Measurements from ENCODE around the gene AHCY.
"Not testable (repeated sequence)": the region's sequence is repeated elsewhere in the genome, so short reads cannot be mapped to it uniquely, and the experiment has no call there.

AHCY gene

DNA sequence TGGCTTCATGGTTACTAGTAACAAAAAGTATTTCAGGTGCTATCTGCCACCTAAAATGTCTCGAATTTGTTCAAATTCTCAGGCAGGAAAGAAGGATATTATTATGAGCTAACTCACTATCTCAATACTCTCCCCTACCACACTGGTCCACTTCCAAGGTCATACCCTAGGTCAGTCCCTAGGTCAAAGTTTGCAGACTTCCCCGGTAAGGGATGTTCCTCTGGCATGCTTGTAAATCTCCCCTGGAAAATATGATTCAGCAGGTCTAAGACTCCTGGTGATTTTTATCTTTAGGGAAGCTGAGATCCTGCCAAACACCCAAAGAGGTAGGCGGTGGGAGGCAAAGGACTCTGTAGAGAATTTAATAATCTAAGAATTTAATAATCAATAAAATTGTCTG lies 6.7 kb downstream of the AHCY start:
- DNase-seq (ENCODE audit: low spot score) = peak; percentile 54

DNA sequence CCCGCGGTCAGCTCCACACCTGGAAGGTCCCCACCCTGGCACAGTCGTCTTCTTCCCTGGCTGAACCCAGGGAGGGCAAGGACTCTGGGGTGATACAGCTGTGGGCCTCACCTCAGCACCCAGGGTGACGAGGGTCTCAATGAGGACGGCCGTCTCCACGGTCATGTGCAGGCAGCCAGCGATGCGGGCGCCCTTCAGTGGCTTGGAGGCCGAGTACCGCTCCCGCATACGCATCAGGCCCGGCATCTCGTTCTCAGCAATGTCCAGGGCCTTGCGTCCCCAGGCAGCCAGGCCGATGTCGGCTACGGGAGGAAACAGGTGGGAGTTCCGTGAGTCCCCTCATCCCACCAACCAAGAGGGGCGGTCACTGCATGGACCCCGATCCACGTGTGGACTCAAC lies 7.9 kb downstream of the AHCY start:
- DNase-seq (ENCODE audit: low spot score) = peak; percentile 15

DNA sequence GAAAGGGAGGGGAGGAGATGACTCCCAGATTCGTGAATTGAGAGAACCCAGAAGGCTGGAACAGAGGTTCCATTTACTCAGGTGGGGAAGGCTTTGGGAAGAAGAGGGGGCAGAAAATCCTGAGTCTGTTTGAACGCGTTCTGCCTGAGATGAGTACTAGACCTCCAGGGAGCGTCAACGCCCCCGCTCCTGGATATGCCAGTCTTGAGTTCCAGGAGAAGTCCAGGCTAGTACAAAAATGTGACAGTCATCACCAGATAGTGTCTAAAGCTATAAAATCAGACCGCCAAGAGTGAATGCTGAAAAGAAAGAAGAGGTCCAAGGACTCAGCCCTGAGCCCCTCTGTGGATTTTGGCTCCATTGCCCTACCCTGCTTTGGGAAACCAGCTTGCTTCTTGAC lies 8.6 kb downstream of the AHCY start:
- peak; percentile 8 for DNase-seq (ENCODE audit: low spot score)

DNA sequence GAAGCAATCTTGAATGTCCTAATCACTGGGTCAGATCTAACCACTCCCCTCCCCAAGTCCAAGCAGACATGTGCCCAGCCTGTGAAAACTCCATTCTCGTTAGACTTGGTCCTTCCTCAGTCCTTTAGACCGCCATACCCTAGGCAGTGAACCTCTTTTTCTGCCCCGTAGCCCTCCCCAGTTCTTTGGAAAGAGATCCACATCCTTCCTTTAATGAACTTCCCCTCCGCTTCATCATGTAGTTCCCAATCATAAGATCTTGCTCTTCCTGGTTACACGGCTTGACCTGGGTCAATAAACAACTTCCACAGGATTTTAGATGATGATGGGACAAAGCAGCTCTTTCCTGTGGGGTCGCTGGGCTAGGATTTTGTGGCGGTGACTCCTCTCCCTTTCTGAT lies 9.6 kb downstream of the AHCY start:
- peak; percentile 8 for DNase-seq (ENCODE audit: low spot score)

DNA sequence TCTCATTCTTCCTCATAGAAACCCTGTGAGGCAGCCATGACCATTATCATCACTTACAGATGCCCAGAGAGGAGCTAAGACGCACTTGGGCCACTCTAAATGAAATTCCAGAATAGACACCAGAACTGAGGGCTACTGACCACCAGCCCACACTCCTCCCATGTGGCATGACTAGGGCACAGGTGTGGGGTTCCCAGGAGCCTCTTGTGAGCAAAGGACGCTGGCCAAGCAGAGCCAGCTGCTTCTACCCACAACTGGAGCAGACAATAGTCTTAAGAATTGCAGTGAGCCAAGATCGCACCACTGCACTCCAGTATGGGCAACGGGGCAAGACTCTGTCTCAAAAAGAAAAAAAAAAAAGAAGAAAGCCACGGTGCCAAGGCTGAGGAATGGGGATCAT lies 10.0 kb downstream of the AHCY start:
- DNase-seq (ENCODE audit: low spot score) = peak; percentile 6

DNA sequence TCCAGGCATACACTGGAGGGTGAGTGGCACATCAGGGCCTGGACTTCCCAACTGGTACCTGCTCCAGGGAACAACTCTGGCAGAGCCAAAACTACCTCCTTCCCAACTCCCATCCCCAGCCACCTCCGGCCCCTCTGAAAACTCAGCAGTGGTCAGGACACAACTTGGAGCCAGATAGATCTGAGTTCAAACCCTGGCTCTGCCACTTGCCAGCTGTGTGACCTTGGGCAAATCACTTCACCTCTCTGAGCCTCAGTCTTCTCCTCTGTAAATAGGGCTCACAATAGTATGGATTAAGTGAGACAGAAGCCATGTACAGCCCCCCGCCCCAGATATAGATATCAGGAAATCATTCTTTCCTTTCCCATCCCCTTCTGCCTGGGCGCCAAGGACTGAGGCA lies 10.7 kb downstream of the AHCY start:
- no peak for DNase-seq (ENCODE audit: low spot score)

DNA sequence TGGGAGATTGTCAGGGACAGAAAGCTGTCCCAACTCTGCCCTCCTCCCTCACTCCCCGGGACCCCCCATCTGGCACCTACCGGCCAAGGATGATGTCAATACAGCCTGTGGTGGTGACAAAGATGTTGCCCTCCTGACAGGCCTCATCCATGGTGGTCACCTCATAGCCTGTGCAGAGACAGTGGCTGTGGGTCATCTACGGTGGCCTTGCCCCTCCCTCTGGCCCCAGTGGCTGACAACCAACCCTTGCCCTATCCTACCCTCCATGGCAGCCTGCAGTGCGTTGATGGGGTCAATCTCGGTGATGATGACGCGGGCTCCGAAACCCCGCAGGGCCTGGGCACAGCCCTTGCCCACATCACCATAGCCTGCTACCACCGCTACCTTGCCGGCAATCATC lies 12.7 kb downstream of the AHCY start:
- DNase-seq (ENCODE audit: low spot score) = no peak

DNA sequence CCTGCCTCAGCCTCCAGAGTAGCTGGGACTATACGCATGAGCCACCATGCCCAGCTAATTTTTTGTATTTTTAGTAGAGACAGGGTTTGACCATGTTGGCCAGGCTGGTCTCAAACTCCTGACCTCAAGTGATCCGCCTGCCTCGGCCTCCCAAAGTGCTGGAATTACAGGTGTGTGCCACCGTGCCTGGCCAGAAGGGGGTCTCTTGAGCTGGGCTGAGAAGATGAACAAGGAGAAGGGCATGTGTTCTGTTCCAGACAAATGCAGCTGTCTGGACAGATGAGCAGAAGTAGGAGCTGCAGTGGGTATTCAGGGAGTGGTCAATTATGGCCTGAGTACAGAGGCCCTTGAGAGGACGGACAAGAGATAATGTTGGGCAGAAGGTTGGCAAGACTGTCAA lies 15.7 kb downstream of the AHCY start:
- DNase-seq (ENCODE audit: low spot score) = not testable (repeated sequence)

DNA sequence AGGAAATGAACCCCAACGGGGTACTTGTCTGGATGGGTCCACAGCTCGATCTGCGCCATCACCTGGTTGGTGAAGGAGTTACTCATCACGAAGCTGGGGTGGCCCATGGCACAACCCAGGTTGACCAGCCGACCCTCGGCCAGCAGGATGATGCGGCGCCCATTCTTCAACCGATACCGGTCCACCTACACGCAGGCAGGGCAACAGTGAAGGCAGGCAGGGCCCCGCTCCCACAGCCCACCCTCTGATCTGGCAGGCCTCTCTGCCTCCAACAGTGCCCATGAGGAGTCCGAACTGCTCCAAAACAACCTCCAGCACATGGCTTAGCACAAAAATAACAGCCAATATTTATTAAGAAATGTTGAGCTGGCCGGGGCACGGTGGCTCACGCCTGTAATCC lies 17.7 kb downstream of the AHCY start:
- DNase-seq (ENCODE audit: low spot score) = no peak

DNA sequence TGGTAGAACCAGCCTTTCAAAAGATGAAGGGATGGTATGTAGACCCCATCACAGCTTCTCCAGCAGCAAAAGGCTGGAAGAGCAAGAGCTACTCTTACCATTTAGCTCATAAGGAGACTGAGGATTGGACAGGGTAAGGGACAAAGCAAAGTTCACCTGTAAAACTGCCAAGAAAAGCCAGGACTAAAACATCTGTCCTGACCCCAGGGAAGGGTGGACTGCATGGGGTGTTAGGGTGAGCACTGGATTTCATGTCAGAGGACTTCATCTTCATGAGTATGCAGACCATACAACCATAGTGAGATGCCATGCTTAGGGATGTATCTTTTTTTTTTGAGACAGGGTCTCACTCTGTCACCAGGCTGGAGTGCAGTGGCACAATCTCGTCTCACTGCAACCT lies 19.3 kb downstream of the AHCY start:
- no peak for DNase-seq (ENCODE audit: low spot score)

DNA sequence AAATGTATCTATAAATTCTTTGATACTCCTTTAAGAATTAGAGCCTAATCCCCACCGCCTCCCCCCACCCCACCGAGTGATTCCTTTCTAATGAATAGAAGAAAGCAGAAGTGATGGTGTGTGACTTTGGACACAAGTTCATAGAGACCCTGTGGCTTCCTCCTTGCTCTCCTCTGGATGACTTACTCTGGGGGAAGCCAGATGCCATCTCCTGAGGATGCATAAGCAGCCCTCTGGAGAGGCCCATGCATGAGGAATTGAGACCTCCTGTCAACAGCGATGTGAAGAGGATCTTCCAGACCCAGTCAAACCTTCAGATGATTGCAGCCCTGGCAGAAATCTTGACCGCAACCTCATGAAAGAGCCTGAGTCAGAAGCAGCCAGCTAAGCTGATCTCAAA lies 21.1 kb downstream of the AHCY start:
- no peak for DNase-seq (ENCODE audit: low spot score)

DNA sequence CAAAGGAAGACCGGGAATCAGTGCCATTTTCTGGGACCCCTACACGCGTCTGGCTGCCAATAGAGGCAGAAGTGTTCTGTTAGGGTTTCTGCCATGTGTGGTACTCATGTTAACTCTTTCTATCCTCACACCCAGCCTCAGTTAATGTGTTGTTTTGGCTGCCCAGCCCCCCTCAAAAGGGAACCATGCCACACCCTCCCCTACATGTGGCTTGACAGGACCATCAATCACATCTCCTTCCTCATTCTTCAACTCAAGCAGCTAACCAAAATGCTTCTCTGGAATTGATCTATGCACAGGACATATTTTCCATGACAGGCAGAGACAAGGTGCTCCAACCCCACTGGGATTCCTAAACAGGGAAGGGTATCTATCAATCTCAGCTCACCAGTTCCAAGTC lies 22.0 kb downstream of the AHCY start:
- DNase-seq (ENCODE audit: low spot score) = no peak

DNA sequence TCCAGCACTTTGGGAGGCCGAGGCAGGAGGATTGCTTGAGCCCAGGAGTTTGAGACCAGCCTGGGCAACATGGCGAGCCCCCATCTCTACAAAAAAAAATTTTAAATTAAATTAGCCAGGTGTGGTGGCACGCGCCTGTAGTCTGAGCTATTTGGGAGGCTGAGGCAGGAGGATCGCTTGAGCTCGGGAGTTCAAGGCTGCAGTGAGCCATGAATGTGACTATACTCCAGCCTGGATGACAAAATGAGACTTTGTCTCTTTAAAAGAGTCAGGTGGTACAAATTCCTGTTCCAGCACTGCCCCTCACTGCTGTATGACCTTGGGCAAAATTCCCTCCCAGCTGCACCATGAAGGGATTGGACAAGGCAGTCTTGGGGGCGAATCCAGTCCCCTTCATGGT lies 28.5 kb downstream of the AHCY start:
- DNase-seq (ENCODE audit: low spot score) = no peak

DNA sequence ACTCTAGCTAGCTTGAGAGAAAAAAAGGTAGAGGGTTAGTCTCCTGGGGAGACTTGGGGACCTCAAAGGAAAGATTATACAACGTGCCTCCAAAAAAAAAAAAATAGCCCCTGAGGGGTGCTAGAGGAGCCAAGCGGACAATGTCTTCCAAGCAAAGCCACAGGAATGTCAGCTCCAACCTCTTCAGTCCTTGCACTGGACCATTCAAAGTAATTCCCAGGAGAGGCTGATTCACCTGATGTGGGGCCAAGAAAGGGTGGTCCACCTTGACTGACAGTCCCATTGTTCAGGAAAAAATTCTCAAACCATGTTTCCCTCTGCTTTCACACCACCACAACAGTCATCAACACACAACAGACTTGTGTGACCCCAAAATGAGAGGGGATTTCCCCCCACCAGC lies 31.2 kb downstream of the AHCY start:
- no peak for DNase-seq (ENCODE audit: low spot score)

DNA sequence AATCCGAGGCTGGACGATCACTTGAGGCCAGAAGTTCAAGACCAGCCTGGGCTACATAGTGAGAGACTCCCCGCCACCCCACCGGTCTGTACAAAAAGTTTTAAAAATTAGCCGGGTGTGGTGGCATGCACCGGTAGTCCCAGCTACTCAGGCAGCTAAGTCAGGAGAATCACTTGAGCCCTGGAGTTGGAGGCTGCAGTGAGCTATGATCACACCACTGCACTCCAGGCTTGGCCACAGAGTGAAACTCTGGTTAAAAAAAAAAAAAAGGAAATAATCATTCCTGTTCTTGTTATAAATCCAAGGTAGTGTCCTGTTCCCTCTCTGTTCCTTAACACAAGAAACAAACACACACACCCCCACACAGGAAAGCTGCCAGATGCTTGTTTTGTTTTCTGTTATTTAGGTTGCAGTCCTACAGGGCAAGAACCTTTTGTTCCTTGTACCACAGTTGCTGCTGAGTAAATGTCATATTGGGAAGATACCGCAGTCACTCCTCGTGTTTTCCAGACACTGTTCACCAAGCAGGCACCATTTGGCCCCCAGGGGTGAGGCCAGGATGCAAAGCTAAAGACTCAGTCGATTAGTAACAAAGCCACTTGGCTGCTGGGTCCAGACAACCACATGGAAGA lies 33.0 kb downstream of the AHCY start:
- DNase-seq (ENCODE audit: low spot score) = no peak

DNA sequence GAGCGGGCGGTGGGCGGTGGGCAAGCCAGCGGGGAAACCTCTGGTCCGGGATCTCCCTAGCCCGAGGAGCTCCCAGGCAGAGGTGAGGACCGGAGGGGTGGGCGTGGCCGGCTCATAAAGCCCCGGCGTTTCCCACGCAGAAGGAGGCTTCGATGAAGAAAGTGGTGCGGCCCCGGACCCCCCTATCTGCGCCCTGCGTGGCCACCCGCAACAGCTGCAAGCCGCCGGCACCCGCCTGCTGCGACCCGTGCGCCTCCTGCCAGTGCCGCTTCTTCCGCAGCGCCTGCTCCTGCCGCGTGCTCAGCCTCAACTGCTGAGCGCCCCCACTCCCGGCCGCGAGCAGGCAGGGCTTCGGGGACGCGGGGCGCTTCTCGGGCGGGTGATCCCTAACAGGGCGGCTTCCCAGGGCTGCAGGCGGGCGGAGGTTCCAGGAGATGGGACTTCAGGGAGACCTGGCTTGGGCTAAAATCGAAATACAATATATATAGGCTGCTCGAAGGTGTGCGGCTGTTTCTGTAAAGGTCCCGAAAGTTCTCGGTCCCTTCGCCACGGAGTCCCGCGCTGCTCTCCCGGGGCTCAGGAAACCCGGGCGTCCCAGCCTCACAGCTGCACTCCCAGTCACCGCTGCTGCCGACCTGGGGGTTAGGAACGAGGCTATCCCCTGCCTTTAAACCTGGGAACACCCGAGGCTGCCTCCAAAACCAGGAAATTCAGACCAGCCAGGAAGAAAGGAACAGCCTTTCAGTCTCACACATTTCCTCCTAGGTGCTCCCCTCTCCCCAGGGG lies 34.1 kb downstream of the AHCY start:
- DNase-seq (ENCODE audit: low spot score) = no peak

DNA sequence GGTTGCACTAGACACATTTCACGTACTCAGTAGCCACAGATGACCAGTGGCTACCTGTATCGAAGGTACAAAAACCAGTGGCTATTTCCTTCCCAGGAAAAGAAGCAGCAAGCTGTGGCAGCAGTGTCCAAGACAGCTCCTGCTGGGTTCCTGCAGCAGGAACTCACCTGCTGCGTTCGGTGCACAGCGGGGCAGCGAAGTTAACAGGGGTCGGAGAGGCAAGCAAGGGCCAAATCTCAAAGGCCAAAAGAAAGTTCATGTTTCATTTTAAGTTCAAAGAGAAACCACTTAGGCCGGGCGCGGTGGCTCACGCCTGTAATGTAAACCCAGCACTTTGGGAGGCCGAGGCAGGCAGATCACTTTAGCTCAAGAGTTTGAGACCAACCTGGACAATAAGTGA lies 35.0 kb downstream of the AHCY start:
- no peak for DNase-seq (ENCODE audit: low spot score)

DNA sequence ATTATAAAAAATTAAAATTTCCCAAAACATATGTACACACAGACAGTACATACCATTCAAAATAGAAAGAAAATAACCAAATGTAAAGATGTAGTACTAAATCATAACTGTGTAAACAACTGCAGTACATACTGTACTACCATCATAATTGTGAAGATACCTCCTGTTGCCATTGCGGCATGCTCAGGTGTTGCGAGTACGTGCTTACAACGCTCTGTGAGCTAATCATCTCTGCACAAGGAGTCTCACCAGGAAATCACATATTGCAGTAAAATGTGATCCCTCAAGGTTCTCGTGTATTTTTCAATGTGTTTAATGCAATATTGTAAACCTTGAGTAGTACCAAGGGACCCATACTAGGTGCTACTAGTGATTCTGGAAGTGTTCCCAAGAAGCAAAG lies 39.0 kb downstream of the AHCY start:
- no peak for DNase-seq (ENCODE audit: low spot score)

DNA sequence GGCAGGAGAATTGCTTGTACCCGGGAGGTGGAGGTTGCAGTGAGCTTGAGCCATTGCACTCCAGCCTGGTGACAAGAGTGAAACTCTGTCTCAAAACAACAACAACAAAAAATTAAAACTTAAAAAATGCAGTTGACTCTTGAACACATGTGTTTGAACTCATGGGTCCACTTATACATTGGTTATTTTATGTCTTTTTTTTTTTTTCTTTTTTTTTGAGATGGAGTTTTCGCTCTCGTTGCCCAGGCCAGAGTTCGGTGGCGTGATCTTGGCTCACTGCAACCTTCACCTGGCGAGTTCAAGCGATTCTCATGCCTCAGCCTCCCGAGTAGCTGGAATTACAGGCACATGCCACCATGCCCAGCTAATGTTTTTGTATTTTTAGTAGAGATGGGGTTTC lies 39.7 kb downstream of the AHCY start:
- not testable (repeated sequence) for DNase-seq (ENCODE audit: low spot score)

DNA sequence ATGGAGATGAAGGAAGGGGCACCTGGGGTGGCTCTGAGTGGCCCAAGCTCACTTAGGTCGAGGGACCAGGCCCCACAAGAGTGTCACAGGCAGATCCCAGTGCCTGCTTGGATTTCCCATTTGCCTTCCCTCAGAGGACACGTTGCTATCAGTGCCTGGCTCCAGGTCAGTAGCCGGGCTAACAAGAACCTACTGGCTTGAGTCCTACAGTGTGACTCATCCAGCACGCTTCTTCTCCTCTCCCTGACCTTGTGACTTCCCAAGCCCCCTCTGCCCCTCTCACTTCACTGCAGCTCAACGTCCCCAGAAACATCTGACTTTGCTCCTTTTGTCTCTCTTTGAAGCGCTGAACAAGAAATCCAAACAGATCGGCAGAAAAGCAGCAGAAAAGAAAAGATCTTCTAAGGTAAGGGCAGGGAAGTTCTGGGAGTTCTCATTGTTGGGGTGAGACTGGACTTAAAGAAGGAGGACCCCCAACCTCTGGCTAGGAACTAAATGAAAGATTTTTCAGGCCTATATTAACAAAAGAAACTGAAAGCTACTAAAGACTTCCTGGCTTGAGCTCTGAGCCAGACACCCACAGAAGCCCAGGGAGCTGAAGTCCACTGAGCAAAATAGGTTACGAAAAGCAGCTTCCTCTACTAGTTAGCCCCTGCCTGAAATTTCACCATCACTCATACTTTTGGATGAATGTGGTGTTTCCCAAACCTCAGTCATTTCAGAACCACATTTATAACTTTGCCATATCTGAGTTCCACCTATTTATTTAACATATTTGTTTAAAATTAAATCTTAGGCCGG lies 40.5 kb downstream of the AHCY start:
- no peak for DNase-seq (ENCODE audit: low spot score)

DNA sequence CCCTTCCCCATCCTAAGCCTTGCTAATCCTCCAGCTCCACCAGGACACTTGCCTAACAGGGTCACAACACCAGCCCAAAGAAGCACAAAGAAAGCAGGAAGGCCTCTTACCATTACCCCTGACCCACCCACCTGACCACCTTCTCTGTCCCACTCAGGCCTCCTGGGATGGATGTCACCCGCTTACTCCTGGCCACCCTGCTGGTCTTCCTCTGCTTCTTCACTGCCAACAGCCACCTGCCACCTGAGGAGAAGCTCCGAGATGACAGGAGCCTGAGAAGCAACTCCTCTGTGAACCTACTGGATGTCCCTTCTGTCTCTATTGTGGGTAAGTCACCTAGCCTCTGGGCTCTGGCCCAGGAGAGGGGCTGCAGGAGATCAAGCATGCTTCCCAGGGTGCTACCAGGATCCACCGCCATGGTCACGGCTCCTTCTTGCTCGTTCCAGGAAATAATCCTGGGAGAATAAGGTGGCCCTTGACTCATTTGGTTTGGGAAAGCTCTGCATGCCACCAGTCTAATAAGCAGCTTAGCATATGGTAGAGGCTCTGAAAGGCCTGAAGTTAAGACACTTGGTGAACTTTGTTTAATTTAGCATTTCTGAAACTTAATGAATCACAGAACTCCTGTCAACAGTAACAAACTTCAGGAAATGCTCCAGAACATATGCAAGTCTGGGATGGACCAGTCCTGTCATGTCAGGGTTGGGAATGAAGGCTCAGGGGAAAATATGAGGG lies 42.8 kb downstream of the AHCY start:
- DNase-seq (ENCODE audit: low spot score) = no peak

DNA sequence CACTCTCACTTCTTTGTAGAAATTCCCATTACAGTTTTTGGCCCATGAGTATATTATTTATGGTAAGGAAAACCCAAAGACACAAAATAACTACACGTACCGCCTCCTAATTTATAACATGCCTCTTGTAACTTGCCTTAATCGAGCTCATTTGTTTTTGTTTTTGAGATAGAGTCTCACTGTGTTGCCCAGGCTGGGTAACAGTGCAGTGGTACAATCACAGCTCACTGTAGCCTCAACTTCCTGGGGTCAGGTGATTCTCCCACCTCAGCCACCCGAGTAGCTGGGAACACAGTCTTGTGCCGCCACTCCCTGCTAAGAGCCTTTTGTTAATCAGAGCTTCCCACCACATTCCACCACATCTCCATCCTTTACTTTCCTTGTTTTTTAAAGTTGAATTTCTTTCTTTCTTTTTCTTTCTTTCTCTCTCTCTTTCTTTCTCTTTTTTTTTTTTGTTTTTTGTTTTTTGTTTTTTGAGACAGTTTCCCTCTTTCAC lies 46.5 kb downstream of the AHCY start:
- no peak for DNase-seq (ENCODE audit: low spot score)
